ENCODE measurements around the gene GYG1.

DNA sequence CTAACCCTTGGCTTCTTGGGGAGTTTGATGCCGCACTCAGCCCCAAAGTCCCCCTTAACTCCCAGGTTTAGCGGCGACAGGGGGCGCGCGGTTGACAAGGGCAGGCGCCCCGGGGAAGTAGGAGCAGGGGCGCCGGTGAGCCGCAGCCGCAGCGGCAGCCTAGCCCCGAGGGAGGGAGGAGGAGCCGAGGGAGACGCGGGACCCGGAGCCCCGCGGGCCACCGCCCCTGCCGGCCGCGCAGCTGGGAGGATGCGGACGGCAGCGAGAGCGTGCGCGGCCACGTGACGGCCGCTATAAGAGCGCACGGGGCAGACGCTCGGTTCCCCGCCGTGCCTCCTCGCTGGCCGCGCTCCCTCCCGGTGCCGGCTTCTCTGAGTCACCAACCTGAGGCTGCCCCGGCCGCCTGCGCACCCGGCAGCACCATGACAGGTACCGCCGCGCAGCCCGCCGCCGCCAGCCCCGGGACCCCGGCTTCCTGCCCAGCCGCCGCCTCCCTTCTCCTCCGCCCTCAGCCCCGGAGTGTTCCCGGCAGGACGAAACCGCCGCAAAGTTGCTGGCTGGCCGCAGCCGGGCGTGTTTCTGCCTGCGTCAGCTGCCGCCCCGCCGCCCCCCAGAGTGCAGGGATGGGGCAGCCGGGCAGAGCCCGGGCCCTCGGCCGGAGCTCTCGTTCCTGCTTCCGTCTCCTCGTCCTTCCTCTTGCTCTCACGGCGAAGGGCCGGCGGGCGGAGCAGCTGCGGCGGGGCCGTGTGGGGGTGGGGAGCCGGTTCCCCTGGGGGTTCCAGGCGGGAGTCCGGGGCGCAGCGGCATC lies at the start of gene GYG1:
- TF ChIP-seq POLR2AphosphoS5 (IDR thresholded peaks at IDR 0.05; ENCODE audit: low read depth, low read length): peak; percentile 53
- TF ChIP-seq TAF1 (IDR thresholded peaks at IDR 0.05; ENCODE audit: borderline replicate concordance, insufficient read depth, low read length): no peak
- no peak for TF ChIP-seq REST (IDR thresholded peaks at IDR 0.05; ENCODE audit: insufficient read depth in 1 of 2, low read depth in 2 of 2, low read length in 2 of 2)
- no peak for TF ChIP-seq SIN3A (IDR thresholded peaks at IDR 0.05; ENCODE audit: borderline replicate concordance, insufficient read depth, low read length)
- peak; percentile 5 for TF ChIP-seq FOXP2 (optimal IDR thresholded peaks at IDR 0.05; ENCODE audit: borderline replicate concordance, extremely low read depth, extremely low read length, insufficient read depth)

Measured in PFSK-1 (cell line).